ENCODE results near the gene ATXN7L1. TPM values are rescaled to one million over a fixed set of nuclear protein-coding genes. Genes with fewer than 3 reads are reported as not detected.

The ATXN7L1 gene
- polyA plus RNA-seq, 4 donors = 8.4 to 13.7 (median 11.8) TPM

GRCh38 chr7:105830405-105831301 is 45.7 kb downstream of the ATXN7L1 start:
- DNase-seq (ENCODE audit: low read depth in 4 of 4, low spot score in 2 of 4) = no peak

GRCh38 chr7:105829681-105830322 is 46.6 kb downstream of the ATXN7L1 start:
- DNase-seq (ENCODE audit: low read depth in 4 of 4, low spot score in 2 of 4) = no peak

GRCh38 chr7:105828141-105828540 is 48.3 kb downstream of the ATXN7L1 start:
- no peak for DNase-seq (ENCODE audit: low read depth in 4 of 4, low spot score in 2 of 4)

GRCh38 chr7:105827151-105827875 is 49.1 kb downstream of the ATXN7L1 start:
- no peak for DNase-seq (ENCODE audit: low read depth in 4 of 4, low spot score in 2 of 4)

GRCh38 chr7:105826143-105826542 is 50.3 kb downstream of the ATXN7L1 start:
- DNase-seq (ENCODE audit: low read depth in 4 of 4, low spot score in 2 of 4) = no peak

GRCh38 chr7:105825371-105825770 is 51.0 kb downstream of the ATXN7L1 start:
- DNase-seq (ENCODE audit: low read depth in 4 of 4, low spot score in 2 of 4) = no peak

- no peak for DNase-seq (ENCODE audit: low read depth in 4 of 4, low spot score in 2 of 4)
These were observed 53.6 kb downstream of the ATXN7L1 start for GRCh38 chr7:105822806-105823205.

- no peak for DNase-seq (ENCODE audit: low read depth in 4 of 4, low spot score in 2 of 4)
These were observed 54.9 kb downstream of the ATXN7L1 start for GRCh38 chr7:105821527-105821926.

GRCh38 chr7:105820363-105821066 is 55.9 kb downstream of the ATXN7L1 start:
- DNase-seq (ENCODE audit: low read depth in 4 of 4, low spot score in 2 of 4) = no peak

GRCh38 chr7:105819559-105819958 is 56.8 kb downstream of the ATXN7L1 start:
- DNase-seq (ENCODE audit: low read depth in 4 of 4, low spot score in 2 of 4) = no peak

GRCh38 chr7:105816954-105817615 is 59.3 kb downstream of the ATXN7L1 start:
- DNase-seq (ENCODE audit: low read depth in 4 of 4, low spot score in 2 of 4) = no peak

- DNase-seq (ENCODE audit: low read depth in 4 of 4, low spot score in 2 of 4) = no peak
These were observed 60.0 kb downstream of the ATXN7L1 start for GRCh38 chr7:105816266-105816843.

GRCh38 chr7:105815576-105815975 is 60.8 kb downstream of the ATXN7L1 start:
- no peak for DNase-seq (ENCODE audit: low read depth in 4 of 4, low spot score in 2 of 4)

GRCh38 chr7:105814481-105814880 is 61.9 kb downstream of the ATXN7L1 start:
- no peak for DNase-seq (ENCODE audit: low read depth in 4 of 4, low spot score in 2 of 4)

- no peak for DNase-seq (ENCODE audit: low read depth in 4 of 4, low spot score in 2 of 4)
These were observed 65.1 kb downstream of the ATXN7L1 start for GRCh38 chr7:105811189-105811847.

- DNase-seq (ENCODE audit: low read depth in 4 of 4, low spot score in 2 of 4) = no peak
These were observed 65.8 kb downstream of the ATXN7L1 start for GRCh38 chr7:105810556-105810955.

GRCh38 chr7:105808703-105809590 is 67.5 kb downstream of the ATXN7L1 start:
- no peak for DNase-seq (ENCODE audit: low read depth in 4 of 4, low spot score in 2 of 4)

- DNase-seq (ENCODE audit: low read depth in 4 of 4, low spot score in 2 of 4) = no peak
These were observed 68.2 kb downstream of the ATXN7L1 start for GRCh38 chr7:105808209-105808608.

Data from left renal cortex interstitium (tissue), 4 donors.